DMS53 treated with DMSO at 0.1 percent for 48 hours (cell line): ENCODE measurements around the gene DEF6.
"Not testable (repeated sequence)": the region's sequence is repeated elsewhere in the genome, so short reads cannot be mapped to it uniquely, and the experiment has no call there.

ENCODE experiments used
- DNase-seq: peaks from one replicate; lab custom pipeline; 2025; ENCODE audit not compliant: unreplicated experiment; lab: John Stamatoyannopoulos, UW

Gene DEF6

GRCh38 chr6:35309611-35310264 is 12.1 kb downstream of the DEF6 start:
- no peak for DNase-seq

GRCh38 chr6:35310265-35310831 is 12.7 kb downstream of the DEF6 start:
- no peak for DNase-seq

- DNase-seq: no peak
Measured at GRCh38 chr6:35311390-35312075, 13.9 kb downstream of the DEF6 start.

- DNase-seq: no peak
Measured at GRCh38 chr6:35312076-35312800, 14.6 kb downstream of the DEF6 start.

- DNase-seq: no peak
Measured at GRCh38 chr6:35312807-35313206, 15.2 kb downstream of the DEF6 start.

GRCh38 chr6:35317483-35318195 is 20.0 kb downstream of the DEF6 start:
- DNase-seq: peak; percentile 21

GRCh38 chr6:35318196-35319171 is 20.9 kb downstream of the DEF6 start:
- peak; percentile 60 for DNase-seq

GRCh38 chr6:35319346-35320030 is 21.9 kb downstream of the DEF6 start:
- DNase-seq: no peak

GRCh38 chr6:35320031-35320410 is 22.4 kb downstream of the DEF6 start:
- no peak for DNase-seq

GRCh38 chr6:35321091-35321490 is 23.5 kb downstream of the DEF6 start:
- no peak for DNase-seq

- DNase-seq: peak; percentile 21
Measured at GRCh38 chr6:35327349-35328027, 29.9 kb downstream of the DEF6 start.

- no peak for DNase-seq
Measured at GRCh38 chr6:35328108-35328723, 30.6 kb downstream of the DEF6 start.

GRCh38 chr6:35328965-35329364 is 31.3 kb downstream of the DEF6 start:
- not testable (repeated sequence) for DNase-seq

- DNase-seq: no peak
Measured at GRCh38 chr6:35330541-35331119, 33.0 kb downstream of the DEF6 start.

- DNase-seq: peak; percentile 80
Measured at GRCh38 chr6:35332074-35332887, 34.7 kb downstream of the DEF6 start.

GRCh38 chr6:35341557-35341956 is 43.9 kb downstream of the DEF6 start:
- no peak for DNase-seq
